OCI-LY7 (cell line): ENCODE measurements around the gene C15orf62.

ENCODE experiments used
- EZH2phosphoT487 ChIP-seq: fragments of 200-600 bp; sonication (generic); IDR thresholded peaks from 2 replicates; pipeline ENCODE4 v1.6.1; 2018; ENCODE audit warnings: low read depth, borderline replicate concordance, mild to moderate bottlenecking, mixed run types, antibody characterized with exemption, low read length, moderate library complexity, mixed read lengths
- TF ChIP-seq, protein P1 (sequence below): fragments of 200-600 bp; sonication (generic); conservative IDR thresholded peaks from 2 replicates; pipeline ENCODE4 v1.5.1; 2014; ENCODE audit warnings: mild to moderate bottlenecking, antibody characterized with exemption, low read length, moderate library complexity, mixed read lengths

DNA sequence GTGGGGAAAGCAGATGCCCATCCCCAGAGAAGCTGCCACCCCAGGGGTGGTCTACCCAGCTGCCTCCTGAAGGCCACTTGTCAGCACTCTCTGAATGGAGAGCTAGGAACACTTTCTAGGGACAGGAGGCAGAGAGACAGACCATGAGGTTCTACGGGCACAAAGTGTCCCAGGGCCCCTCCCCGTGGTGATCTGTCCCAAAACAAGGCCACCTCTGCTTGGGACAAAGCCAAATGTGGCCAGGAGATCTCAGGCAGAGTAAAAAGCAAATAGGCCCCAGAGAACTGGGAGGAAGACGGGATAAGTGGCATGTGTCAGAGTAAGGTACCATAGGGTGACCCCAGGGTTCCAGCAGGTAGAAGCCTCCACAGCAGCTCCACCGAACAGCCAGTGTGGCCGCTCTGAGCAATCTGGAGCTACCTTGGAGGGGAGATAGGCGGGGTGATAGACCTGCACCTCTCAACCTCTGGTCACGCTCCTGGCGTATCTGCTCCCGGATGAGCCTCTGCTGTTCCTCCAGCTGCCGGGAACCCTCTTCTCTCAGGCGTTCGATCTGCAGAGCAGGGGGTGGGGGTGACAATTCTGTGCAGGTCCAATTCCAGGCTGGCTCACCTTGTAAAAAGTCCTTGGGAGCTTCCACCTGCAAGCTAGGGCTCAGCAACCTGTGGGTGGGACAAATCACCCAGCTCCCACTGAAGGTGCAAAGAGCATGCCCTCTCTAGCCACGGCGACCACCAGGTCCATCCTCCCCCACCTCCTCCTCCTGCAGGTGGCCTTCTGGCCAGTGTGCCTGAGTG is 6.2 kb downstream of the C15orf62 start:
- TF ChIP-seq, protein P1, sequence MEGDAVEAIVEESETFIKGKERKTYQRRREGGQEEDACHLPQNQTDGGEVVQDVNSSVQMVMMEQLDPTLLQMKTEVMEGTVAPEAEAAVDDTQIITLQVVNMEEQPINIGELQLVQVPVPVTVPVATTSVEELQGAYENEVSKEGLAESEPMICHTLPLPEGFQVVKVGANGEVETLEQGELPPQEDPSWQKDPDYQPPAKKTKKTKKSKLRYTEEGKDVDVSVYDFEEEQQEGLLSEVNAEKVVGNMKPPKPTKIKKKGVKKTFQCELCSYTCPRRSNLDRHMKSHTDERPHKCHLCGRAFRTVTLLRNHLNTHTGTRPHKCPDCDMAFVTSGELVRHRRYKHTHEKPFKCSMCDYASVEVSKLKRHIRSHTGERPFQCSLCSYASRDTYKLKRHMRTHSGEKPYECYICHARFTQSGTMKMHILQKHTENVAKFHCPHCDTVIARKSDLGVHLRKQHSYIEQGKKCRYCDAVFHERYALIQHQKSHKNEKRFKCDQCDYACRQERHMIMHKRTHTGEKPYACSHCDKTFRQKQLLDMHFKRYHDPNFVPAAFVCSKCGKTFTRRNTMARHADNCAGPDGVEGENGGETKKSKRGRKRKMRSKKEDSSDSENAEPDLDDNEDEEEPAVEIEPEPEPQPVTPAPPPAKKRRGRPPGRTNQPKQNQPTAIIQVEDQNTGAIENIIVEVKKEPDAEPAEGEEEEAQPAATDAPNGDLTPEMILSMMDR, result no peak
- no peak for TF ChIP-seq EZH2phosphoT487
